IPS-18a (cell line): ENCODE results near the gene FRMD3.

ENCODE experiments used
- H3K27ac ChIP-seq: one replicate; pipeline ENCODE4 v1.5.1; 2013; ENCODE audit warnings: low read length
- H3K27me3 ChIP-seq: one replicate; pipeline ENCODE4 v1.6.1; 2013; ENCODE audit warnings: mild to moderate bottlenecking, low read length; ENCODE audit not compliant: control insufficient read depth, insufficient read depth
- H3K36me3 ChIP-seq: one replicate; pipeline ENCODE4 v1.6.1; 2013; ENCODE audit warnings: low read depth, low read length; ENCODE audit not compliant: control insufficient read depth
- H3K4me1 ChIP-seq: one replicate; pipeline ENCODE4 v1.6.1; 2013; ENCODE audit warnings: low read depth, low read length; ENCODE audit not compliant: control insufficient read depth
- H3K4me3 ChIP-seq: one replicate; pipeline ENCODE4 v1.5.1; 2013; ENCODE audit warnings: low read length
- H3K9ac ChIP-seq: one replicate; pipeline ENCODE4 v1.6.1; 2013; ENCODE audit warnings: mild to moderate bottlenecking, low read length, moderate library complexity
- H3K9me3 ChIP-seq: one replicate; pipeline ENCODE4 v1.6.1; 2013; ENCODE audit warnings: low read depth, low read length; ENCODE audit not compliant: control insufficient read depth

FRMD3 gene

GRCh38 chr9:83355024-83355444 is 183.2 kb downstream of the FRMD3 start:
- Histone ChIP-seq H3K27ac (no peak overlapping the region), H3K9ac (no peak overlapping the region), H3K36me3 (no peaks in the 10 kb centered on the region), H3K27me3 (no peaks in the 10 kb centered on the region), H3K9me3 (no peaks in the 10 kb centered on the region), H3K4me3 (no peak overlapping the region), H3K4me1 (no peaks in the 10 kb centered on the region)

- Histone ChIP-seq H3K9ac (no peak overlapping the region), H3K36me3 (no peaks in the 10 kb centered on the region), H3K27ac (no peak overlapping the region), H3K9me3 (no peaks in the 10 kb centered on the region), H3K4me1 (no peaks in the 10 kb centered on the region), H3K27me3 (no peaks in the 10 kb centered on the region), H3K4me3 (no peak overlapping the region)
These were observed 189.2 kb downstream of the FRMD3 start for GRCh38 chr9:83349031-83349430.

- H3K4me1 ChIP-seq, result no peaks in the 10 kb centered on the region
These were observed 191.4 kb downstream of the FRMD3 start for GRCh38 chr9:83346655-83347420.

GRCh38 chr9:83343366-83343999 is 194.7 kb downstream of the FRMD3 start:
- H3K9me3 ChIP-seq, result no peaks in the 10 kb centered on the region
- no peaks in the 10 kb centered on the region for H3K4me1 ChIP-seq
- H3K27me3 ChIP-seq, result no peaks in the 10 kb centered on the region
- H3K36me3 ChIP-seq, result no peaks in the 10 kb centered on the region
- H3K9ac ChIP-seq, result no peak overlapping the region
- no peak overlapping the region for H3K27ac ChIP-seq
- H3K4me3 ChIP-seq, result no peak overlapping the region

More at GRCh38 chr9:83346655-83347420, 191.4 kb downstream of the FRMD3 start:
- Histone ChIP-seq H3K9me3 (no peaks in the 10 kb centered on the region), H3K27ac (no peak overlapping the region), H3K36me3 (no peaks in the 10 kb centered on the region), H3K9ac (no peak overlapping the region), H3K27me3 (no peaks in the 10 kb centered on the region), H3K4me3 (no peak overlapping the region)

GRCh38 chr9:83342731-83343130 is 195.5 kb downstream of the FRMD3 start:
- Histone ChIP-seq H3K36me3 (no peaks in the 10 kb centered on the region), H3K27me3 (no peaks in the 10 kb centered on the region), H3K9ac (no peak overlapping the region), H3K27ac (no peak overlapping the region), H3K9me3 (no peaks in the 10 kb centered on the region), H3K4me3 (no peak overlapping the region), H3K4me1 (no peaks in the 10 kb centered on the region)

- H3K27ac ChIP-seq, result no peak overlapping the region
- no peak overlapping the region for H3K4me3 ChIP-seq
- no peaks in the 10 kb centered on the region for H3K36me3 ChIP-seq
- no peaks in the 10 kb centered on the region for H3K4me1 ChIP-seq
- H3K27me3 ChIP-seq, result no peaks in the 10 kb centered on the region
- H3K9ac ChIP-seq, result no peak overlapping the region
- H3K9me3 ChIP-seq, result no peaks in the 10 kb centered on the region
These were observed 196.2 kb downstream of the FRMD3 start for GRCh38 chr9:83342006-83342405.

GRCh38 chr9:83340451-83340850 is 197.8 kb downstream of the FRMD3 start:
- H3K4me3 ChIP-seq, result no peak overlapping the region

GRCh38 chr9:83339435-83339834 is 198.8 kb downstream of the FRMD3 start:
- Histone ChIP-seq H3K4me1 (no peaks in the 10 kb centered on the region), H3K9me3 (no peaks in the 10 kb centered on the region), H3K4me3 (no peak overlapping the region), H3K27me3 (no peaks in the 10 kb centered on the region), H3K36me3 (no peaks in the 10 kb centered on the region), H3K27ac (no peak overlapping the region), H3K9ac (no peak overlapping the region)

More at GRCh38 chr9:83340451-83340850, 197.8 kb downstream of the FRMD3 start:
- no peak overlapping the region for H3K9ac ChIP-seq
- no peak overlapping the region for H3K27ac ChIP-seq
- H3K27me3 ChIP-seq, result no peaks in the 10 kb centered on the region
- H3K4me1 ChIP-seq, result no peaks in the 10 kb centered on the region
- no peaks in the 10 kb centered on the region for H3K36me3 ChIP-seq
- no peaks in the 10 kb centered on the region for H3K9me3 ChIP-seq

GRCh38 chr9:83336706-83337105 is 201.5 kb downstream of the FRMD3 start:
- Histone ChIP-seq H3K36me3 (no peaks in the 10 kb centered on the region), H3K4me3 (no peak overlapping the region), H3K9me3 (no peaks in the 10 kb centered on the region), H3K27me3 (no peaks in the 10 kb centered on the region), H3K27ac (no peak overlapping the region), H3K9ac (no peak overlapping the region), H3K4me1 (no peaks in the 10 kb centered on the region)

- no peak overlapping the region for H3K9ac ChIP-seq
- H3K27ac ChIP-seq, result no peak overlapping the region
- peaks cover 11% of the 10 kb centered on the region for H3K9me3 ChIP-seq
- H3K36me3 ChIP-seq, result no peaks in the 10 kb centered on the region
- no peak overlapping the region for H3K4me3 ChIP-seq
- no peaks in the 10 kb centered on the region for H3K27me3 ChIP-seq
- no peaks in the 10 kb centered on the region for H3K4me1 ChIP-seq
These were observed 203.9 kb downstream of the FRMD3 start for GRCh38 chr9:83334320-83334719.

- Histone ChIP-seq H3K4me1 (no peaks in the 10 kb centered on the region), H3K36me3 (no peaks in the 10 kb centered on the region), H3K9me3 (peaks cover 11% of the 10 kb centered on the region), H3K27ac (no peak overlapping the region), H3K4me3 (no peak overlapping the region), H3K27me3 (no peaks in the 10 kb centered on the region), H3K9ac (no peak overlapping the region)
These were observed 207.7 kb downstream of the FRMD3 start for GRCh38 chr9:83330207-83331196.
